Measurements from ENCODE around the gene TRH.
"Not testable (repeated sequence)": the region's sequence is repeated elsewhere in the genome, so short reads cannot be mapped to it uniquely, and the experiment has no call there.

Gene TRH

DNA sequence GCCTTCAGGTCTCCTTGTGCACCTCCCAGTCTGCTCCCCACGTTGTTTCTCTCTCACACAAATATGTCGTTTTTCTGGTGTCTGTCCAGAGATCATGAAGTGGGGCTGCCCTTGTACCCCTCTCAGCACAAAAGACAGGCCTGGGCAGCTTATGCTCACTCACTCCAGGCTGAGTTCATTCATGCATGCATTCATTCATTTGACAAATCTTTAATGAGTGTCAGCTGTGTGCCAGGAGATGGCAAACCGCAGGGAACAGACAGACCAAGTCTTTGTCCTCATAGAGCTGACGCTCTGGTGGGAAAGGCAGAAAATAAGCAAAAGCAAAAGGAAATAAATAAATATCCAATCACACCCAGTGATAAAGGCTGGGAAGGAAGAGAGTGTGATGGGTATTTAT is 7.6 kb upstream of the TRH start:
- DNase-seq: no peak

DNA sequence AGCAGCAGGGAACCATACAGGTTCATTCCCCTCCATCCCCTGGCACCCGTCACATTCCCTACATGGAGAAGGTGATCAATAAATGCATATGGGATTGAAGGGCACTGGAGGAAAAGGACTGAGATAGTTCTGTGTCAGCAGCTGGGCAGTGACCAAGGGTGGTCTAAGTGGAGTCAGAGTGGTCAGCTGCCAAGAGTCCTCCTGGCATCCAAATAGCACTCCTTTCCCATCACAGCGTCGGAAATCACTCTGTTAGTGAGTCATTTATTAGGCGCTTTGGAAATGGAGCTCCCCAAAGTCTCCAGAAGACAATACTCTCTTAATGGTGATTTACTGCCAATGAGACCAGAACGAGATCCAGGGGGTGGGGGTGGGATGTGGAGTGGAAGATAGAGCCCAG is 6.8 kb upstream of the TRH start:
- DNase-seq: no peak

DNA sequence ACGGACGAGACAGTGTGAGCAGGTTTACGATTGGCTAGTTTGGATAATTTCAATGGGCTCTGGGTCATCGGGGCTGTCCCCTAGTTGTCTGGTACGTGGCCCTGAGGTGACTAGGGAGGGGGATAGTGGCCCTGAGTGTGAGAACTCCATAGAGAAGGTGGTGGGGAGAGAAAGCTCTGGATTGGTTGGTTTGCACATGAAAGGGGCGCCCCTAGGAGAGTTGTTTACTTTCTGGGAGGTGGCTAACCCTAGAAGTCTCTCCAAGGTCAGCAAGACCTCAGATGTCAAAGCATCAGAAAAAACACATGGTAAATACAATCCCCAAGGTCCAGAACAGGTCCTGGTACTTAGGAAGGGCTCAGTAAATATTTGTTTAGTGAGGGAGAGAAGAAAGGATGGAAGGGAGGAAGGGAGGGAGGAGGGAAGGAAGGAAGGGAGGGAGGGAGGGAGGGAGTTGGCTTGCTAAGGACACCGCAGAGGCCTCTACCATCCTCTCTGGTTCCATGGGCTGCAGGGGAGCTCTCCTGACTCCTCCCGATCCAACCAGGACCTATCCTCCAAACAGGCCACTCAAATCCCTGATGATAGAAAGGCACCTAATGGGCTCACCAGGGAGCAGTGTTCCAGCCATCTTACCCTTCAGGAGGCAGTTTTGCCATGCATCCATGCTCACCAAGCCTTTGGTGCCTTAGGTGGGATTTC is 3.0 kb upstream of the TRH start:
- no peak for DNase-seq

DNA sequence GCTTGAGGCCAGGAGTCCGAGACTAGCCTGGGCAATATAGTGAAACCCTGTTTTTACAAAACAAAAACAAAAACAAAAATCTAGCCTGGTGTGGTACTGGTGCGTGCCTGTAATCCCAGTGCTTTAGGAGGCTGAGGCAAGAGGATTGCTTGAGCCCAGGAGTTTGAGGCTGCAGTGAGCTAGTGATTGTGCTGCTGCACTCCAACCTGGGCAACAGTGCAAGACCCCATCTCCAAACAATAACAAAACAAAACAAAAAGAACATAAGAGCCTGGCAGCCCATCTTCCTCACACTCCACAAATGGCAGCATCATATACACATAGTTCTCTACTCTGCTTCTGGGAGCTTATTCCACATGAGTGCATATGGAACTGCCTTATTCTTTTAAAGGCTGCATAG is 2.2 kb upstream of the TRH start:
- no peak for DNase-seq

DNA sequence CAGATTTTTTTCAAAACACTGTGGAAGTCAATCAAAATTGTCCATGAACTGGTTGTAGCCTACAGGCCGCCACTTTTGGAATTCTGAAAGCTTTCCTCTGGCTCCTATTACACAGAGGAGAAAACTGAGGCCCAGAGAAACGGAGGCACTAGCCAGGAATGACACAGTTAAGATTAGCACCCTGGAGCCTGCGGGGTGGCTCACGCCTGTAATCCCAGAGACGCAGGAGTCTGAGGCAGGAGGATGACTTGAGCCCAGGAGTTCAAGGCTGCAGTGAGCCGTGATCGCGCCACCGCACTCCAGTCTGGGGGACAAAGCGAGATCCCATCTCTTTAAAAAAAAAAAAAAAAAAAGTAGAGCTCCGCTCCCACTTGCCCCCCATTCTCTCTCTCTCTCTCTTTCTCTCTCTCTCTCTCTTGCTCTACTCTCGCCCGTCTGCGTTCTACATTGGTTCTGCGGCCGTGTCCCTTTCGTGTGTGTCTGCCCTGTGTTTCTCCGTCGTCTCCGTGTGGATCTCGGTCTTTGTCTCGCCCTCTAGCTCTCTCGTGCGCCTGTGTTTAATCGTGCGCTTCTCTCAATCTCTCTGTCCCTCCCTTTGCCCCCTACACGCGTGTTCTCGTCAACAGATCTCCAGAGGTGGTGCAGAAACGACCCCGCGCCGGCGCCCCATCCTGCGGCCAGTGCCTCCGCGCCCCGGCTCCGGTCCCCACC is 512 bp upstream of the TRH start:
- no peak for DNase-seq

DNA sequence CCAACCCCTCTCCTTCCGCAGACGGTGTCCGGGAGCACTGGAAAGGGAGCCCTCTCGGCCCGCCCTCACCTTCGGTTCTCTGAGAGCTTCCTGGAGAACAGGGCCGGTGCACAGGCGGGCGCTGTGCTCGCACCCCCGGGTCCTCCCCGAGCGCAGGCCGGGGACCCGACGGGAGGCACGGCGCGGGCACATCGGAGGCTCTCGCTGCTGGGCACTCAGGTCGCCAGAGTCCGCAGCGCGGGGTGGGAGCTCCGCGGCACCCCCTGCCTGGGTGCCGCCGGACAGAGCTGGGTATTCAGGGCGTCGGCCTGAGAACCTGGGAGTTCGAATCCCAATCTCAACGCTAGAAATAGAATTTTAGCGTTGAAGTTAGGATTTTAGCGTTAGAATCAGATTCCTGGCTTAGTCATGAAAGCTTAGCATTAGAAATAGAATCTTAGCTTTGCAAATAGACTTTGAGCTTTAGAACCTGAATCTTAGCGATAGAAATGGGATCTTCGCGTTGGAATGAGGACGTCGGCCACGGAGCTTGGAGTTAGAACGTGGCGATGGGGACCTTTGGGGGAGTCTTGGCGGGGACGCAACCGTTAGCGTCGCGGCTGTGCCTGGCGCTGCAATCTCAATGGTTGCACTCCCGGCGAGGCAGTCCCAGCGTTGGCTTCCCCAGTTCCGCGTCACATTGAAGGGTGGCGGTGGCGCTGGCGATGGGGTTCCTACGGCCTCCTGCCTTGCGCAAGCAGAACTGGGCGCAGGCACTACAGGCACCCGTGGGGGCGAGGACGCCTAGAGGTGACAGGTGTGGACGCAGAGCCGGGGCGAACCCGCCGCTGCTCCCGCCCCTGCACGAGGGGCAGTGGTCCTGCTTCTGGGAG is 549 bp downstream of the TRH start:
- DNase-seq: no peak

DNA sequence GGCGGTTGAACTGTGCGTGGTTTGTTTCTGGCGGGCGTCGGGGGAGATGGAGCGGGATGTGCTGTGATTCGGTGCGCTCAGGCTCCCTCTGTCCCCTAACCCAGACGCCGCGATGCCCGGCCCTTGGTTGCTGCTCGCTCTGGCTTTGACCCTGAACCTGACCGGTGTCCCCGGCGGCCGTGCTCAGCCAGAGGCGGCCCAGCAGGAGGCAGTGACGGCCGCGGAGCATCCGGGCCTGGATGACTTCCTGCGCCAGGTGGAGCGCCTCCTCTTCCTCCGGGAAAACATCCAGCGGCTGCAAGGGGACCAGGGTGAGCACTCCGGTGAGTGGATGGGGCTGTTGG is 1.2 kb downstream of the TRH start:
- DNase-seq: no peak

DNA sequence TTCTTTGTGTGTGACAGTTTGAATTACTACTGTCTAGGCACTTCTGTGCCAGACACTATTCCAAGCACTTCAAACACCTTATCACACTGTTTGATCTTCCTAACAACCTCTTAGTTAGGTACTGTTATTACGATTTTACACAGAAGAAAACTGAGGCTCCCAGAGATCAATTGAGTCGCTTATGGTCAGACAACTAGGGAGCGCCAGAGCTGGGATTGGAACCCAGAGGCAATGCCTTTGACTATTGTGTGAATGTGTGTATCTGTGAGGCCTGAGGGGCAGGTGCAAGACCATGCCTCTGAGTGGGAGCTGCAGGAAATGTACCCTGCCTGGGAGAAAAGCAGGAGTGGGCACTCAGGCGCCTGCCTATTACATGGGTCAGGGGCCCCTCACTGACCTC is 1.8 kb downstream of the TRH start:
- no peak for DNase-seq

DNA sequence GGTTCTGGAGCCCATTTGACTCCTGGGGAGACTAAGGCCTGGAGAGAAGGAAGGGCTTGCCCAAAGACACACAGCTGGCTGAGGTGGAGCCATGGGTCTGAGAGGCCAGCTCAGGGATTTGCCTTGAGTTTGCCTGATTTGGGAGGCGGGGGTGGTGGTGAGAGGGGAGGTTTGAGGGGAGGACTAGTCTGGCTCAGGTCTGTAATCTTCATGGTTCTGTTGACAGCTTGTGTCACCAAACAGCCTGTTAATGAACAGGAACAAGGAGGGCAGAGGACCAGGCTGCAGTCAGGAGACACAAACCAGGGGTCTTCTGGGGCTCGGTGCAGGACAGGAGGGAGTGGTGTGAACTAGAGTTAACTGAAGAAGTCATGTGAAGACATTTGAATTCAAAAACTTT is 3.6 kb downstream of the TRH start:
- DNase-seq: no peak

DNA sequence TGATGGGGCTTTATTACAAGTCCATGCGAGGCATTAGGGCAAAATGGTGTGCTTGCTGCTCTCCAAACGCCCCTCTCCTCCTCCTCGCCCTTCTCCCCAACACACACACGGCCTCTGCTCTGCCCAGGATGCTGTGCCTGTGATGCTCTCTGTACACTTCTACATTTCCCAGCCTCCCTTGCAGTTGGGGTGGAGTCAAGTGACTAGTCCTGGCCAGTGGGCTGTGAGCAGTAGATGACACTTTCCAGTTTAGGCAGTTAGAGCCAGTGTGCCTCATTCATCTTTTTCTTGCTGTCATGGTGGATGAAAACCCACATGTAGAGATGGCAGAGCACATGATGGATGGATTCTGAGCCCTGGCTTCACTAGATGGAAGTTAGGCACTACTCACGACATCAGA is 5.4 kb downstream of the TRH start:
- no peak for DNase-seq

DNA sequence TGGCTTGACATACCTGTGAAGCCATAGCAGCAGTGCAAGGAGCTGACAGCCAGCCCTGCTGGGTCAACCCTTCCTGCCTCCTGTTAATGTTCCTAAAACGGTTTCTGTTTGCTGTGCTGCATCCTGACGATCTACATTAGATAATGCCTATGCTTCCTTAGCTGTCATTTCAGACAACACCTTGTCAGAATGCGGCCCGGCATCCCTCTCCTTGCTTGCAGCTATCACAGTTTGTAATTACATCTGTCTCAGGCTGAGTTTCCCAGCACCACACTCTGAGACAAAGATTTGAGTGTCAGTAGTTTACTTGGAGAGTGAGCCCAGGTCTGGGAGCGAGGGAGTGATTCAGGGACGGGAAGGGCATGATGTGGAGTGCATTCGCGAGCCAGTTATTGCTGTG is 9.0 kb downstream of the TRH start:
- no peak for DNase-seq

DNA sequence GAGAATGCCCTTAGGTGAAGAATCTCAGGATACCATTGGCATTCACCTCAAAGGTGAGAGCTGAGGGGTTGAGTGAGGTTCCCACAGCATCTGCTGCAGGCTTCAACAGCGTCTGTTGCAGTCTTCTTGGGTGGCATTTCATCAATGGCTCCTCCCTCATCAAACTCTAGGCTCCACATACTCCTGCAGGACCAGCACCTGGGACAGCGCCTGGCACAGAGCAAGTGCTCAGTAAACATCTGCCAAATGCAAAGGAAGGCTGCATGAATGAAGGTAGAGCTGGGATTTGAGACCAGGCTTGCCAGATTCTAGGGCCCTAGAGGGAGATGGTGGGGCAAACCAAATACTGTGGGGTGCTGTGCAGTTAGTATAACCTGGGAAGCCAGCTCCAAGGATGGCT is 9.6 kb downstream of the TRH start:
- no peak for DNase-seq

DNA sequence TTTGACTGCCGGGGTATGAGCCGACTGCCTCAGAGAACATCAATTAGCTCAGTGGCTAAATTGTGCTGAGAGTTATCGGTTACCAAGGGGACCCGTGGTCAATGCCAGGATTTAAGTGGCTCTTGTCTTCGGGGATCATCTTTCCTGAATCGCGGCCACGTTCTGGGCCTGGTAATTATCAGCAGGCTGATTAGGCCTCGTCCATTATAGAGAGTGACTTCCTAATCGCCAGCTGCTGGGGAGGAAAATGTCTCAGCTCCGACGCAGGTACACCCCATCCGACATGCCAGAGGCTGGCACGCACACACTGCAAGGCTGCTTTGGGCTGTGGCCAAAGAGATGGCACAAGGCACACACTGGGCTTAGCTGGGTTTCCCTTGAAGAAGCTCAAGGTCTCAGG is 10.6 kb downstream of the TRH start:
- no peak for DNase-seq

DNA sequence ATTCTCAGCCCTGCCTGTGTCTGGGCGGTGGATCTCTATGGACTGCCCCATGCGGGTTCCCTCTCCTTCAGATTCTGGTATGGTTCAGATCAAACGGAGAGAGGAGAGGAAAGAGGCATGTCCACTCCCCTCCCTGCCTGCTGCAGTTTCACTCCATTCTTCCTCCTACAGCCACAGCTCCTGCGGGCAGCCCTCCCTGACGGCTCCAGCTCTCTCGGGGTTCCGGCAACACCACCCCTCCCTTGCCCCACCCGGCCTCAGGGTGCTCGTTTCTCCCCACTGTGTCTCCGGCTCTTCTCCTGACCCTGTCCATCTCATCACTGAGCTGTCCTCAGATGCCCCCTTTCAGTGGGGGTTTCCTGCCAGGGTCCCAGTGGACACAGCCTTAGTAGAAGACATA is 13.9 kb downstream of the TRH start:
- DNase-seq: no peak

DNA sequence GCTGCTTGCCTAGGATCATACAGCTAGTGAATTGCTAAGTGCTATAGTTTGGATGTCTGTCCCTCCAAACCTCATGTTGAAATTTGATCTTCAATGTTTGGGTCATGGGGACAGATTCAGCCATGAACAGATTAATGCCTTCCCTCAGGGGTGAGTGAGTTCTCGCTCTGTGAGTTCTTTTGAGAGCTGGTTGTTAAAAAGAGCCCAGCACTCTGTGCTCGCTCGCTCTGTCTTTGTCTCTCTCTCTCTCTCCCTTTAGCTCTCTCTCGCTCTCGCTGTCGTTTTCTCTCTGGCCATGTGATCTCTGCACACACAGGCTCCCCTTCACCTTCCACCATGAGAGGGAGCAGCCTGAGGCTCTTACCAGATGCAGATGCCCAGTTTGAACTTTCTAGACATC is 14.9 kb downstream of the TRH start:
- no peak for DNase-seq

DNA sequence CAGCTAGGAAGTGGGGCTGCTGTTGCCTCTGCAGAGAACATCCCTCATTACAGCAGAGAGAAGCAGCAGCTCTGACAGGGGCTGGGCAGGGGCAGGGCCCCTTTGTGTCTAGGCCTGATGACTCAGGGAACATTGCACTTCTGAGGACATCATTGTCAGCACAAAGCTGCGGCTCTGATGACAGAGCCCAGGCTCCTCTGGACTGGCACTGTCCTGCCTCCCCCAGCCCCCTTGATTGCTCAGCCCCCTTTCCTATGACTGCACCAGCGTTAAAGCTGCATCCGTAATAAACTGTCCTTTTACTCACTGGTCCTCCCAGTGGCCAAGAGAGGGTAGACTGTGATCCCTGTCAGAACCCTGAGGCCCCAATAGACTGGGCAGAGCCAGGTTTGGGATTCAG is 18.3 kb downstream of the TRH start:
- DNase-seq: no peak

DNA sequence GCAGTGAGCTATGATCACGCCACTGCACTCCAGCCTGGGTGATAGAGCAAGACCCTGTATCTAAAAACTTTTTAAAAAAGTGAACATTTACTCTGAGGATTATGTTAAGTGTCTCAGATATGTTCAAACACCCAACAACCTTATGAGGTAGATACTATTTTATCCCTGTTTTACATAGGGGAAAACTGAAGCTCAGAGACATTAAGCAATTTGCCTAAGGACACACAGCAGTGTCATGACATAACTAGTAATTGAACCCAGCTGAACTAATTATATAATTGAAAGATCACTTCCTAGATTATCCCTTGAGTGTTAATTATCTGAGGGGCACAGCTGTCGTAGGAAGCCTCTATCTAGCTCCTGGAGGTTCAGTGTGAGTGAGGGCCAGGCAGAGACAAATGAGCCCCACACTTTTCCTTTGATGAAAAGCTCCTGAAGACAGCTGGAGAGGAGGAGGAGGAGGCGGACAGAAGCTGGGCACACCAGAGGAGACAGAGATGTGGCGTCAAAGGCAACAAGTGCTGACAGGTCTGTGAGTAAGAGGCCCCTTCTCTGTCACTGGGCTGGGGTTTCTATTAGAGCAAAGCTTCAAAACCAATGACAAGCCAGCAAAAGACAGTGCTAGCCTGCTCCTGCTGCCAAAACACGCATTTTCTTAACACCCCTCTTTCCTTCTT is 20.5 kb downstream of the TRH start:
- no peak for DNase-seq

DNA sequence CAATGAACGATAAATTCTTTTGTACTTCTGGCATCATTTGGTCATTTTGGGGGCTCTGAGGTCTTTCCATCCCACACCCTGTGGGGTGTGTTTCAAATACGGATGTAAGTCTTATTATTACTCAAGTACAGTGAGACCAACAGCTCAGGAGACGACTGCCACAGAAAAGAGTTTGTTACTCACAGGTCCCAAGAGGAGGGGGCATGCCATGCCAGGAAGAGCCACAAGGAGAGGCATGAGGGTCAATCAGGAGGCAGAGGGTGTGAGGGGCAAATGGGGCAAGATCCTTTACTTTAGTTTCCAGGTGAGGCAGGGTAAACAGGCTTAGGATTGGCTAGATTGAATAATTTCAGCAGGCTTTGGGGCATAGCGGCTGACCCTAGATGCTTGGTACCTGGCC is 21.6 kb downstream of the TRH start:
- DNase-seq: no peak

DNA sequence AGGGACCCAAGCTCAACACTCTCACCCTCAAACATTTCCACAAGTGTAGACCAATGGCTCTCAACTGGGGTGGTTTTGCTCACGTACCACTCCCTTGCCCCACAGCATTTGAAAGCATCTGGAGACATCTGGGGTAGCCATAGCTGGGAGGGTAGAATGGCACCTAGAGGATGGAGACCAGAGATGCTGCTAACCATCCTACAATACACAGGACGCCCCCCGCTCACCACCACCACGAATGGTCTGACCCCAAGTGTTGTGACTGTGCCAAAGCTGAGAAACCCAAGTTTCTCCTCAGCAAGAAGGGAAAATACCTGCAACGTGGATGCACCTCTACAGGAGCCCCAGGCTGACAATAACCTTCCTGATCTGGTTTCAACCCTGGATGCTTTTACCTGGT is 24.7 kb downstream of the TRH start:
- not testable (repeated sequence) for DNase-seq

DNA sequence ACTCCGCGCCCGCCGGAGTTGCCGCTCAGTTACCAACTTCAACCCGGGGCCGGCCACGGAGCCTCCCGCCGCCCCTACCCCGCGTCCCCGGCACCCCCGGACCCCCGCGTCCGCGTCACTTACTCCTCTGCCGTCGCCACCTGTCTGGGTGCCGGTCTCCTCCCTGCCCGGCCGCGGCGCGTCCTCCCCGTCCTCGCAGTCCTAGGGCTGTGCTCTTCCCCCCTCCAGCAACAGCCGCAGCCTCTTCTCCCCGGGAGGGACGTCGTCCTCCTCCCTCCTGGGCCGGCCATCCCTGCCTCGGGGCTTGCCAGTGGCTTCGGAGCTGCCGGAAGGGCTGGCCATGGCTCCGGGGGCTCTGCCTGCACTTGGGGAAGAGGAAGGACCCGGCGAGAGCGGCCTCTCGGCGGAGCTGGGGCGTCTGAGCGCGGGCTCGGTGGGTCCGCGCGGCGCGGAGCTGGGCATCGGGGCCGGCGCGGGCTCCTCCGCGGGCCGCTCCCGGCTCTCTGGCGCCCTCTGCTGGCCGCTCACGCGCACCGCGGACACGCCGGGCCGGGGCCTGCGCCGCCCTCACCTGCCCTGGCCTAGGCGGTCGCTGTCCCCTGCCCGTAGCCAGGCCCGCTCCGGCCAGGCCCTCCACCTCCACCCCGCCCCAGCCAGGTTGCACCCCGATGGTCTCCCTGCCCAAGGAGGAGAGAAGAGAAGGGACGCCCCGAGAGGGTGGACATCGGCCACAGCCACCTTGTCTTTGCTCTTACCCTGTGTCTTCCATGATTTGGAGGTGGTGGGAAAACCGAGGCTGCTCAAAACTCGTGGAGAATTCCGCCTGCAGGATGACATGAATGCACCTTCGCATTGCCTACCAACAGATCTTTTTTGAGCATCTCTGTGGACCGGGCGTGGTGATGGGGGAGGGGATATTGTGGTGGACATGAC is 28.4 kb downstream of the TRH start:
- DNase-seq: peak; percentile 29

DNA sequence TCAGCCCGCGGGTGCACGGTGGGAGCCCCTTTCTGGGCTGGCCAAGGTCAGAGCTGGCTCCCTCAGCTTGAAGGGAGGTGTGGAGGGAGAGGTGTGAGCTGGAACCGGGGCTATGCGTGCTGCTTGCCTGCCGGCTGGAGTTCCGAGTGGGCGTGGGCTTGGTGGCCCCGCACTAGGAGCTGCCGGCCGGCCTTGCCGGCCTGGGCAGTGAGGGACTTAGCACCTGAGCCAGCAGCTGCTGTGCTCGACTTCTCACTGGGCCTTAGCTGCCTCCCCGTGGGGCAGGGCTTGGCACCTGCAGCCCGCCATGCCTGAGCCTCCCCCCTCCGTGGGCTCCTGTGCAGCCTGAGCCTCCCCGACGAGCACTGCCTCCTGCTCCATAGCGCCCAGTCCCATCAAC is 36.0 kb downstream of the TRH start:
- DNase-seq: no peak

DNA sequence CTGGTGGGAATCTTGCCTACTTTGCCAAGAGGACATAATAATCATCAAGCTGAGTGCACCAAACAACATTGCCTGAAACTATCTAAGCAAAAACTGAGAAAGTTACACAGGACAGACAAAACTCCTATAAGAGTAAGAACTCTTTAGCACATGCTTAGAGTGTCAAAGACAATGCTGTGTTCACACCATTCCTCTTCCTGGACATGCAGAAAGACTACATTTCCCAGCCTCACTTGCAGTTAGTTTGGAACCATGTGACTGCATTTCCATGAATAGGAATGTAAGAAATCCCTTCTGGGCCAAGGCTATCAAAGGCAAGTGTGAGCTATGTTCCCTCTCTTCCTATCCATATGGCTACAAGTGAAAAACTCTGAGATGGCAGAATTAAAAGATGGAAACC is 37.6 kb downstream of the TRH start:
- not testable (repeated sequence) for DNase-seq

Measured in CD4-positive, alpha-beta T cell treated with Interleukin-4 for 4 hours (primary cell).